DOHH2 (cell line): Measurements from ENCODE around the gene FAM124A.

Experiments used
- H3F3A ChIP-seq: fragments of 200-600 bp; sonication (generic), shearing (Covaris generic); 2 replicates; pipeline ENCODE4 v1.6.0; 2016; ENCODE audit warnings: antibody characterized with exemption, mild to moderate bottlenecking; ENCODE audit not compliant: control insufficient read depth, insufficient read depth
- H3K27ac ChIP-seq: fragments of 200-600 bp; sonication (generic); 2 replicates; pipeline ENCODE4 v1.5.1; 2014; ENCODE audit warnings: low read depth, mild to moderate bottlenecking, low read length, moderate library complexity
- H3K27me3 ChIP-seq: fragments of 200-600 bp; sonication (generic); 2 replicates; pipeline ENCODE4 v1.6.1; 2014; ENCODE audit warnings: mild to moderate bottlenecking, low read length, mixed read lengths; ENCODE audit not compliant: control insufficient read depth
- H3K36me3 ChIP-seq: fragments of 200-600 bp; sonication (generic); 2 replicates; pipeline ENCODE4 v1.6.1; 2014; ENCODE audit warnings: mild to moderate bottlenecking, low read length, moderate library complexity, mixed read lengths; ENCODE audit not compliant: control insufficient read depth
- H3K4me1 ChIP-seq: fragments of 200-600 bp; sonication (generic); 2 replicates; pipeline ENCODE4 v1.6.1; 2014; ENCODE audit warnings: mild to moderate bottlenecking, low read length, mixed read lengths; ENCODE audit not compliant: control insufficient read depth
- H3K4me2 ChIP-seq: fragments of 200-600 bp; sonication (generic); 2 replicates; pipeline ENCODE4 v1.6.0; 2014; ENCODE audit warnings: mild to moderate bottlenecking, low read length, moderate library complexity
- H3K4me3 ChIP-seq: fragments of 200-600 bp; sonication (generic); 2 replicates; pipeline ENCODE4 v1.5.1; 2014; ENCODE audit warnings: mild to moderate bottlenecking, low read length, mixed read lengths
- H3K79me2 ChIP-seq: fragments of 200-600 bp; sonication (generic); 2 replicates; pipeline ENCODE4 v1.6.1; 2014; ENCODE audit warnings: mild to moderate bottlenecking, low read length, mixed read lengths; ENCODE audit not compliant: control insufficient read depth
- H3K9me2 ChIP-seq: fragments of 200-600 bp; sonication (generic); replicated peaks from 2 replicates; pipeline ENCODE4 v1.6.1; 2014; ENCODE audit warnings: mild to moderate bottlenecking, low read length, mixed read lengths; ENCODE audit not compliant: control insufficient read depth
- H3K9me3 ChIP-seq: fragments of 200-600 bp; sonication (generic); 2 replicates; pipeline ENCODE4 v1.6.1; 2014; ENCODE audit warnings: antibody characterized with exemption, low read length, mixed read lengths; ENCODE audit not compliant: control insufficient read depth, insufficient read depth
- H4K20me1 ChIP-seq: fragments of 200-600 bp; sonication (generic); 2 replicates; pipeline ENCODE4 v1.6.0; 2014; ENCODE audit warnings: low read depth, mild to moderate bottlenecking, antibody characterized with exemption, low read length, moderate library complexity; ENCODE audit not compliant: control insufficient read depth, insufficient read depth
- CTCF ChIP-seq: fragments of 200-600 bp; sonication (generic); IDR thresholded peaks from one replicate; pipeline ENCODE4 v1.5.1; 2014; ENCODE audit warnings: antibody characterized with exemption, mild to moderate bottlenecking, low read depth, low read length; ENCODE audit not compliant: poor library complexity, severe bottlenecking
- EZH2phosphoT487 ChIP-seq: fragments of 200-600 bp; sonication (generic); IDR thresholded peaks from 2 replicates; pipeline ENCODE4 v1.6.1; 2017; ENCODE audit warnings: borderline replicate concordance, mild to moderate bottlenecking, antibody characterized with exemption, low read length, moderate library complexity, mixed read lengths

FAM124A gene

GRCh38 chr13:51330791-51331190 is 108.6 kb downstream of the FAM124A start:
- no peaks in the 10 kb centered on the region for H3K4me1 ChIP-seq
- no peaks in the 10 kb centered on the region for H4K20me1 ChIP-seq
- TF ChIP-seq CTCF = no peak
- TF ChIP-seq EZH2phosphoT487 = no peak
- H3K36me3 ChIP-seq = no peaks in the 10 kb centered on the region
- no peak overlapping the region for H3K4me2 ChIP-seq
- 0 out of 2 replicates have a peak, but pooled peaks cover 4% of the 10 kb centered on the region for H3K27me3 ChIP-seq
- no peaks in the 10 kb centered on the region for H3K9me2 ChIP-seq
- no peaks in the 10 kb centered on the region for H3K9me3 ChIP-seq
- no peak overlapping the region for H3K27ac ChIP-seq
- H3F3A ChIP-seq = no peaks in the 10 kb centered on the region
- no peak overlapping the region for H3K4me3 ChIP-seq
- H3K79me2 ChIP-seq = no peaks in the 10 kb centered on the region

GRCh38 chr13:51331354-51331861 is 109.2 kb downstream of the FAM124A start:
- Histone ChIP-seq H3K4me1 (no peaks in the 10 kb centered on the region), H3K36me3 (no peaks in the 10 kb centered on the region), H3K79me2 (no peaks in the 10 kb centered on the region), H3K9me2 (no peaks in the 10 kb centered on the region), H3K27me3 (0 out of 2 replicates have a peak, but pooled peaks cover 4% of the 10 kb centered on the region), H3K9me3 (no peaks in the 10 kb centered on the region), H3K27ac (no peak overlapping the region), H3K4me2 (no peak overlapping the region), H4K20me1 (no peaks in the 10 kb centered on the region), H3K4me3 (no peak overlapping the region), H3F3A (no peaks in the 10 kb centered on the region)
- TF ChIP-seq EZH2phosphoT487 (no peak), CTCF (no peak)

GRCh38 chr13:51332566-51333361 is 110.6 kb downstream of the FAM124A start:
- TF ChIP-seq EZH2phosphoT487 = no peak

GRCh38 chr13:51333421-51333820 is 111.2 kb downstream of the FAM124A start:
- Histone ChIP-seq H3K27ac (no peak overlapping the region), H3K4me3 (no peak overlapping the region), H3K79me2 (no peaks in the 10 kb centered on the region), H3K9me3 (no peaks in the 10 kb centered on the region), H3K36me3 (no peaks in the 10 kb centered on the region), H4K20me1 (no peaks in the 10 kb centered on the region), H3K9me2 (no peaks in the 10 kb centered on the region), H3K4me2 (no peak overlapping the region), H3F3A (no peaks in the 10 kb centered on the region), H3K27me3 (peaks cover 6% of the 10 kb centered on the region; the same call in 1 of the 2 replicates), H3K4me1 (no peaks in the 10 kb centered on the region)
- no peak for TF ChIP-seq EZH2phosphoT487
- TF ChIP-seq CTCF = no peak

More at GRCh38 chr13:51332566-51333361, 110.6 kb downstream of the FAM124A start:
- H3K27ac ChIP-seq = no peak overlapping the region
- H4K20me1 ChIP-seq = no peaks in the 10 kb centered on the region
- H3K27me3 ChIP-seq = peaks cover 6% of the 10 kb centered on the region; the same call in 1 of the 2 replicates
- no peak overlapping the region for H3K4me2 ChIP-seq
- no peak overlapping the region for H3K4me3 ChIP-seq
- no peaks in the 10 kb centered on the region for H3K9me3 ChIP-seq
- no peaks in the 10 kb centered on the region for H3K4me1 ChIP-seq
- H3K36me3 ChIP-seq = no peaks in the 10 kb centered on the region
- no peaks in the 10 kb centered on the region for H3K79me2 ChIP-seq
- no peaks in the 10 kb centered on the region for H3K9me2 ChIP-seq
- no peaks in the 10 kb centered on the region for H3F3A ChIP-seq
